Neural cell (in vitro differentiated cells): ENCODE results near the gene BAD.
"Not testable (repeated sequence)": the region's sequence is repeated elsewhere in the genome, so short reads cannot be mapped to it uniquely, and the experiment has no call there.

ENCODE experiments used
- EP300 ChIP-seq: fragments of 450-650 bp; conservative IDR thresholded peaks from 2 replicates; pipeline ENCODE4 v1.6.1; 2014; ENCODE audit warnings: antibody characterized with exemption, mild to moderate bottlenecking, moderate library complexity; ENCODE audit not compliant: poor library complexity, severe bottlenecking
- MXI1 ChIP-seq: fragments of 450-650 bp; conservative IDR thresholded peaks from 2 replicates; pipeline ENCODE4 v1.6.1; 2014; ENCODE audit warnings: antibody characterized with exemption, mild to moderate bottlenecking; ENCODE audit not compliant: poor library complexity, severe bottlenecking
- POLR2AphosphoS5 ChIP-seq: IDR thresholded peaks from 2 replicates; pipeline ENCODE4 v1.6.1; 2012
- RAD21 ChIP-seq: fragments of 450-650 bp; conservative IDR thresholded peaks from 2 replicates; pipeline ENCODE4 v1.6.1; 2014; ENCODE audit warnings: antibody characterized with exemption, mild to moderate bottlenecking, moderate library complexity
- REST ChIP-seq: IDR thresholded peaks from 2 replicates; pipeline ENCODE4 v1.6.1; 2012; ENCODE audit warnings: borderline replicate concordance
- SMC3 ChIP-seq: fragments of 450-650 bp; conservative IDR thresholded peaks from 2 replicates; pipeline ENCODE4 v1.6.1; 2014; ENCODE audit warnings: antibody characterized with exemption, mild to moderate bottlenecking, moderate library complexity; ENCODE audit not compliant: poor library complexity
- TF ChIP-seq, protein P1 (sequence below): fragments of 450-650 bp; IDR thresholded peaks from 2 replicates; pipeline ENCODE4 v1.5.1; 2014; ENCODE audit warnings: antibody characterized with exemption, mild to moderate bottlenecking, moderate library complexity; ENCODE audit not compliant: poor library complexity, severe bottlenecking

DNA sequence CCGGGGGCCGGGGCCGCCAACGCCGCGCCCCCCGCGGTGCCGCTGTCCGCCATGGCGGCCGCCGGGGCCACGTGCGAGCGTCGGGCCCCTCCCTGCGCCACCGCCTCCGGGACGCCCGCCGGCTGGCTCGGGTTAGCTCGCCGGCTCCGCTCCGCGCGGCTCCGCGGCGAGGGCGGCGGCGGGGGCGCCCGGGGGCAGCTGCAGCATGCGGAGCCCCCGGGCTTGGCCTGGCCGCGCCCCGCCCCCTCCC lies 37.9 kb downstream of the BAD start:
- TF ChIP-seq, protein P1, sequence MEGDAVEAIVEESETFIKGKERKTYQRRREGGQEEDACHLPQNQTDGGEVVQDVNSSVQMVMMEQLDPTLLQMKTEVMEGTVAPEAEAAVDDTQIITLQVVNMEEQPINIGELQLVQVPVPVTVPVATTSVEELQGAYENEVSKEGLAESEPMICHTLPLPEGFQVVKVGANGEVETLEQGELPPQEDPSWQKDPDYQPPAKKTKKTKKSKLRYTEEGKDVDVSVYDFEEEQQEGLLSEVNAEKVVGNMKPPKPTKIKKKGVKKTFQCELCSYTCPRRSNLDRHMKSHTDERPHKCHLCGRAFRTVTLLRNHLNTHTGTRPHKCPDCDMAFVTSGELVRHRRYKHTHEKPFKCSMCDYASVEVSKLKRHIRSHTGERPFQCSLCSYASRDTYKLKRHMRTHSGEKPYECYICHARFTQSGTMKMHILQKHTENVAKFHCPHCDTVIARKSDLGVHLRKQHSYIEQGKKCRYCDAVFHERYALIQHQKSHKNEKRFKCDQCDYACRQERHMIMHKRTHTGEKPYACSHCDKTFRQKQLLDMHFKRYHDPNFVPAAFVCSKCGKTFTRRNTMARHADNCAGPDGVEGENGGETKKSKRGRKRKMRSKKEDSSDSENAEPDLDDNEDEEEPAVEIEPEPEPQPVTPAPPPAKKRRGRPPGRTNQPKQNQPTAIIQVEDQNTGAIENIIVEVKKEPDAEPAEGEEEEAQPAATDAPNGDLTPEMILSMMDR = not testable (repeated sequence)
- not testable (repeated sequence) for TF ChIP-seq SMC3, RAD21, REST, MXI1, POLR2AphosphoS5, EP300
